B cell (primary cell): Measurements from ENCODE around the gene CHST8. TPM values are rescaled to one million over a fixed set of nuclear protein-coding genes. Genes with fewer than 3 reads are reported as not detected.

Experiments used
- ATAC-seq: fragments of 200-7000 bp; cut with Tn5 transposase; one replicate; pipeline ENCODE4 v1.10.0; 2021; ENCODE audit warnings: low read depth, mild to moderate bottlenecking, moderate number of reproducible peaks, moderate library complexity
- CTCF ChIA-PET: fragments of 350-600 bp; sonication (Branson Sonifier 250); formaldehyde crosslinking; loops from one replicate; lab custom pipeline; 2021; ENCODE audit warnings: antibody characterized with exemption, inconsistent platforms; lab: Charles Lee
- POLR2A ChIA-PET: fragments of 350-600 bp; sonication (Branson Sonifier 250); formaldehyde crosslinking; loops from one replicate; lab custom pipeline; 2021; ENCODE audit warnings: antibody characterized with exemption; lab: Charles Lee
- DNase-seq: peaks from one replicate; pipeline ENCODE4 v3.0.0; 2013
- H2AFZ ChIP-seq: 2 replicates; pipeline ENCODE4 v1.6.1; 2012; ENCODE audit warnings: mild to moderate bottlenecking, low read depth, low read length; ENCODE audit not compliant: insufficient read depth, poor library complexity, severe bottlenecking
- H3K27ac ChIP-seq, 2 donors: 1 replicate in 1 of 2; 2 replicates in 1 of 2; pipeline ENCODE4 v1.5.1; 2012 to 2013; ENCODE audit warnings: low read length in 2 of 2, mild to moderate bottlenecking in 2 of 2, moderate library complexity in 1 of 2
- H3K27me3 ChIP-seq, 4 experiments: fragments of 200-600 bp in 1 of 4; sonication (generic) in 1 of 4; replicated peaks in 1 of 4; 1 replicate in 2 of 4; 2 replicates in 2 of 4; pipeline versions ENCODE4 v1.6.1 to v1.7.0; 2013 to 2016; ENCODE audit warnings: low read length in 3 of 4, mild to moderate bottlenecking in 2 of 4, mixed read lengths in 1 of 4, moderate library complexity in 1 of 4; ENCODE audit not compliant: insufficient read depth in 4 of 4, control insufficient read depth in 3 of 4; ENCODE audit errors: control extremely low read depth in 1 of 4
- H3K36me3 ChIP-seq, 2 experiments: replicated peaks in 1 of 2; 1 replicate in 1 of 2; 2 replicates in 1 of 2; pipeline versions ENCODE4 v1.6.1 to v1.7.1; 2013; ENCODE audit warnings: low read length in 1 of 2; ENCODE audit not compliant: insufficient read depth in 2 of 2, control insufficient read depth in 1 of 2; ENCODE audit errors: control extremely low read depth in 1 of 2, extremely low read depth in 1 of 2
- H3K4me1 ChIP-seq, 2 donors: fragments of 200-600 bp in 1 of 2; sonication (generic) in 1 of 2; 1 replicate in 1 of 2; 2 replicates in 1 of 2; pipeline versions ENCODE4 v1.5.1 to v1.6.1; 2013 to 2017; ENCODE audit warnings: low read length in 2 of 2; ENCODE audit not compliant: control insufficient read depth in 2 of 2, insufficient read depth in 2 of 2
- H3K4me2 ChIP-seq: replicated peaks from 2 replicates; pipeline ENCODE3; 2012; ENCODE audit warnings: mild to moderate bottlenecking, low read depth, low read length; ENCODE audit not compliant: poor library complexity, severe bottlenecking
- H3K4me3 ChIP-seq, 5 experiments: fragments of 200-600 bp in 1 of 5; sonication (generic) in 1 of 5; 1 replicate in 3 of 5; 2 replicates in 2 of 5; pipeline versions ENCODE4 v1.5.1 to v1.7.0; 2011 to 2016; ENCODE audit warnings: low read length in 4 of 5, mild to moderate bottlenecking in 4 of 5, low read depth in 2 of 5, control low read depth in 1 of 5, moderate library complexity in 1 of 5; ENCODE audit not compliant: insufficient read depth in 1 of 5; ENCODE audit errors: control extremely low read depth in 1 of 5, extremely low read depth in 1 of 5
- H3K79me2 ChIP-seq: fragments of 200-600 bp; sonication (generic); one replicate; pipeline ENCODE4 v1.6.0; 2016; ENCODE audit warnings: low read length; ENCODE audit not compliant: control insufficient read depth, insufficient read depth
- H3K9ac ChIP-seq: fragments of 200-600 bp; sonication (generic); 2 replicates; pipeline ENCODE4 v1.6.1; 2017; ENCODE audit warnings: mild to moderate bottlenecking, low read length, moderate library complexity
- H3K9me3 ChIP-seq, 3 donors: one replicate each; pipeline versions ENCODE4 v1.6.1 to v1.7.1; 2013; ENCODE audit warnings: low read length in 2 of 3; ENCODE audit not compliant: control insufficient read depth in 2 of 3, insufficient read depth in 1 of 3; ENCODE audit errors: control extremely low read depth in 1 of 3
- H4K20me1 ChIP-seq: 2 replicates; pipeline ENCODE4 v1.6.0; 2012; ENCODE audit warnings: mild to moderate bottlenecking, low read length; ENCODE audit not compliant: insufficient read depth, control insufficient read depth, poor library complexity, severe bottlenecking
- H3K27ac Mint-ChIP-seq: one replicate; pipeline ENCODE4 v1.8.0; 2021; ENCODE audit warnings: mixed read lengths
- H3K27me3 Mint-ChIP-seq: one replicate; pipeline ENCODE4 v1.8.0; 2021; ENCODE audit warnings: mixed read lengths
- H3K4me1 Mint-ChIP-seq: one replicate; pipeline ENCODE4 v1.8.0; 2021; ENCODE audit warnings: mixed read lengths
- H3K4me3 Mint-ChIP-seq: one replicate; pipeline ENCODE4 v1.8.0; 2021; ENCODE audit warnings: mixed read lengths
- H3K9me3 Mint-ChIP-seq: one replicate; pipeline ENCODE4 v1.8.0; 2022; ENCODE audit warnings: mixed read lengths; ENCODE audit not compliant: insufficient read depth
- CTCF ChIP-seq: fragments of 200-600 bp; IDR thresholded peaks from one replicate; pipeline ENCODE4 v1.8.0; 2022; ENCODE audit warnings: antibody characterized with exemption, mild to moderate bottlenecking
- EZH2 ChIP-seq: IDR thresholded peaks from 2 replicates; pipeline ENCODE4 v1.6.1; 2012; ENCODE audit warnings: borderline replicate concordance, low read depth, mild to moderate bottlenecking, moderate library complexity, low read length; ENCODE audit not compliant: insufficient read depth, poor library complexity, severe bottlenecking
- WGBS: methylation state at CpG from one replicate; pipeline ENCODE4 v1.1.5; 2013; ENCODE audit warnings: missing lambda C conversion rate; ENCODE audit not compliant: insufficient coverage; 5-methylcytosine and 5-hydroxymethylcytosine counted together
- intact Hi-C: fragments of 100-400 bp; cut with micrococcal nuclease; formaldehyde crosslinking; loops from one replicate; pipeline ENCODE4 v1.10.0; 2022
- polyA plus RNA-seq: library from polyadenylated mRNA; depleted of rRNA; stranded (reverse); fragments of >200 nt; gene quantifications from 2 replicates; pipeline ENCODE4 v1.2.3, GENCODE V29; 2012
- total RNA-seq, 2 donors: library from RNA; stranded (reverse); fragments of 120-200 nt in 1 of 2; gene quantifications; 1 replicate in 1 of 2; 2 replicates in 1 of 2; pipeline versions ENCODE4 v1.2.3 to v1.2.4, GENCODE V29; 2013 to 2022

Gene CHST8
- total and polyA plus RNA-seq, 2 donors (not counting 1 experiment from before 2014, with no cell fraction given) = not detected

DNA sequence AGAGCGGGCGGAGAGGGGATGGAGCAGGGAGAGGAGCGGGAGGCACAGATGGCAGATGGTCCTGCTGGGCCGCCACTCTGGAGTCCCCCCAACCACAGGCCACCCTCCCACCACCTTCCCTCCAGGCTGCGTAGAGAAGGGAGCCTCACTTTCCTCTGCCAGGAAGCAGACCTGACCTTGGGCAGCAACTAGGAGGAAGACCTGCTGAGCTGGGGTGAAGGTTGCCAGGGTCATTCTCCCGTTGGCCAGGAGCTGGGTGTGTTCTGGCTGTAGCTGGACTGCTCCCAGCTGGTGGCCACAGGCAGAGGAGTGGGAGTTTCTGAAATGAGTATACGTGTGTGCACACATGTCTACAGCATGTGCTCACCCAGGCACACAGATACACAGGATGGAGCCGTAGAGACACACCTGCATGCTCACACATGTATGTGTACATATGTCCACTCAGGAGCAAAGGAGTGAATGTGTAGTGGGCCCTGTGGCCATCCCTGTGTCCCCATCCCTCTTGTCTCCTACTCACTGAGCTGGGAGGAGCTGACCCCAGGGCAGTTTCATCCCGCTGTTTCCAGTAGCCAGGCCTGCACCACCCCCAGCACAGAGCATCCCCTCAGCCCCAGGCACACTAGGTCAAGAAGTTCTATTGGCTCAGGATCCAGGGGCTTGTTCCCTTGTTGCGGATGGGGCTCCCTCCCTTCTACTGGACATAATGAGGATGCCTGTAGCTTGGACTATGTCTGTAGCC lies 53.0 kb downstream of the CHST8 start:
- WGBS = 59% methylated on average over 4 of the region's 10 CpGs
- Mint-ChIP-seq H3K9me3 (no peaks in the 10 kb centered on the region), H3K27ac (no peak overlapping the region), H3K27me3 (no peaks in the 10 kb centered on the region), H3K4me1 (no peaks in the 10 kb centered on the region), H3K4me3 (no peak overlapping the region)
- intact Hi-C loops = no loop called here
- Histone ChIP-seq H3K27me3 (peaks cover 0 to 3% (median 0%) of the 10 kb centered on the region in 4 experiments), H3K4me1 (no peaks in the 10 kb centered on the region), H3K79me2 (no peaks in the 10 kb centered on the region), H2AFZ (no peak overlapping the region), H3K9me3 (peaks cover 0 to 10% (median 0%) of the 10 kb centered on the region in 3 donors), H3K4me2 (no peak overlapping the region), H3K9ac (no peak overlapping the region), H4K20me1 (no peaks in the 10 kb centered on the region), H3K4me3 (no peak overlapping the region), H3K27ac (no peak overlapping the region), H3K36me3 (no peaks in the 10 kb centered on the region)
- TF ChIP-seq CTCF (no peak), EZH2 (no peak)
- ATAC-seq (no peak), DNase-seq (no peak)
- ChIA-PET POLR2A (no interaction called here), CTCF (no interaction called here)

GRCh38 chr19:33675501-33676124 lies 53.9 kb downstream of the CHST8 start:
- H3K27me3 Mint-ChIP-seq = no peaks in the 10 kb centered on the region
- H4K20me1 ChIP-seq = no peaks in the 10 kb centered on the region
- no peak overlapping the region for H3K9ac ChIP-seq
- ATAC-seq (no peak), DNase-seq (no peak)
- no peak overlapping the region for H3K4me3 Mint-ChIP-seq
- no peak overlapping the region for H3K27ac Mint-ChIP-seq
- no peaks in the 10 kb centered on the region for H3K9me3 Mint-ChIP-seq
- ChIA-PET POLR2A (no interaction called here), CTCF (no interaction called here)
- peaks cover 0 to 3% (median 0%) of the 10 kb centered on the region in 4 experiments for H3K27me3 ChIP-seq
- TF ChIP-seq CTCF = no peak
- 61% methylated on average over 7 of the region's 7 CpGs for WGBS
- H3K4me1 Mint-ChIP-seq = no peaks in the 10 kb centered on the region
- H3K4me3 ChIP-seq = no peak overlapping the region
- H3K4me1 ChIP-seq = no peaks in the 10 kb centered on the region
- H2AFZ ChIP-seq = no peak overlapping the region
- H3K27ac ChIP-seq = no peak overlapping the region
- H3K4me2 ChIP-seq = no peak overlapping the region
- H3K79me2 ChIP-seq = no peaks in the 10 kb centered on the region
- intact Hi-C loops = no loop called here
- H3K9me3 ChIP-seq = peaks cover 0 to 10% (median 0%) of the 10 kb centered on the region in 3 donors
- H3K36me3 ChIP-seq = no peaks in the 10 kb centered on the region
